ENCODE measurements around the gene DRD5.

GRCh38 chr4:9735515-9735914 lies 45.9 kb upstream of the DRD5 start:
- TF ChIP-seq CTCF (IDR thresholded peaks at IDR 0.05; ENCODE audit: low read length) (no peak), EZH2 (IDR thresholded peaks at IDR 0.05; ENCODE audit: borderline replicate concordance, low read length) (no peak)

All from OCI-LY1 (cell line).